ENCODE measurements around the gene CLDN15. TPM values are rescaled to one million over a fixed set of nuclear protein-coding genes. Genes with fewer than 3 reads are reported as not detected.

CLDN15 gene
- total RNA-seq, 1 experiment from 2014 or later, result 6.5 TPM

DNA sequence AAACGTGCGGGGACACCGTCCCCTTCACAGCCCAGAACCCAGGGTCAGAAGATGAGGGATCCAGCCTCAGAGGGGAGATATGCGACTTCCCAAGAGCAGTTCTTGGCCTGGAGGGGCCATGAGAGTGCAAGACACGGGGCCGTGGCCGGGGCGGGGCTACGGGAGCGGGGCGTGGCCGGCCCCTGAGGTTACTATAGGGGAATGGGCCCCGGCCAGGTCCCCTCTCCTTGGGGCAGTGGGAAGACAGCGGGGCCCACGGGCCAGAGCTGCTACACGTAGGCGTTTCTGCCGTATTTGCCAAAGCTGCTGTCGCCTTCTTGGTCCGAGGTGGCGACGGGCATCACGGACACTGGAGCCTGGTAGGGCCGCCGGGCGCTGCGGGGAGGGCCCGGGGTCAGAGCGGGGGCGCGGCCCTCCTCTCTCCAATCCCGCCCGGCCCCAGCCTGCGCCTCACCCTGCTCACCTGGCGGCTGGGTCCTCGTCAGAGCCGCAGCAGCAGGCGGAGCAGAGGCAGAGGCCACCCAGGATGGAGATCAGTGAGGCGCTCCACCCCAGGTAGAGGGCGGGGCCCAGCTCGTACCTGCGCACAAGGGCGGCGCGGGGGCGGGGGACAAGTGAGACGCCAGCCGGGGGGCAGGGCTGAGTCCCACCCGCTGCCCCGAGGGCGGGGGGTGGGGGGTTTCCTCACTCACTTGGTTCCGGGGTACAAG is 5.3 kb downstream of the CLDN15 start (continued):
- TF ChIP-seq, protein P1, sequence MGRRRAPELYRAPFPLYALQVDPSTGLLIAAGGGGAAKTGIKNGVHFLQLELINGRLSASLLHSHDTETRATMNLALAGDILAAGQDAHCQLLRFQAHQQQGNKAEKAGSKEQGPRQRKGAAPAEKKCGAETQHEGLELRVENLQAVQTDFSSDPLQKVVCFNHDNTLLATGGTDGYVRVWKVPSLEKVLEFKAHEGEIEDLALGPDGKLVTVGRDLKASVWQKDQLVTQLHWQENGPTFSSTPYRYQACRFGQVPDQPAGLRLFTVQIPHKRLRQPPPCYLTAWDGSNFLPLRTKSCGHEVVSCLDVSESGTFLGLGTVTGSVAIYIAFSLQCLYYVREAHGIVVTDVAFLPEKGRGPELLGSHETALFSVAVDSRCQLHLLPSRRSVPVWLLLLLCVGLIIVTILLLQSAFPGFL (CRISPR knock-in tag; IDR thresholded peaks at IDR 0.05; ENCODE audit: borderline replicate concordance), result no peak
- TF ChIP-seq ZNF121 (CRISPR knock-in tag; IDR thresholded peaks at IDR 0.05), result no peak
- TF ChIP-seq NFYB (CRISPR knock-in tag; conservative IDR thresholded peaks at IDR 0.05; ENCODE audit: low read depth), result no peak
- TF ChIP-seq, protein P2, sequence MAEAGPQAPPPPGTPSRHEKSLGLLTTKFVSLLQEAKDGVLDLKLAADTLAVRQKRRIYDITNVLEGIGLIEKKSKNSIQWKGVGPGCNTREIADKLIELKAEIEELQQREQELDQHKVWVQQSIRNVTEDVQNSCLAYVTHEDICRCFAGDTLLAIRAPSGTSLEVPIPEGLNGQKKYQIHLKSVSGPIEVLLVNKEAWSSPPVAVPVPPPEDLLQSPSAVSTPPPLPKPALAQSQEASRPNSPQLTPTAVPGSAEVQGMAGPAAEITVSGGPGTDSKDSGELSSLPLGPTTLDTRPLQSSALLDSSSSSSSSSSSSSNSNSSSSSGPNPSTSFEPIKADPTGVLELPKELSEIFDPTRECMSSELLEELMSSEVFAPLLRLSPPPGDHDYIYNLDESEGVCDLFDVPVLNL (CRISPR knock-in tag; IDR thresholded peaks at IDR 0.05; ENCODE audit: borderline replicate concordance, low read depth), result no peak
- TF ChIP-seq JUN (CRISPR knock-in tag; IDR thresholded peaks at IDR 0.05), result no peak
- no peak for TF ChIP-seq PRRX2 (CRISPR knock-in tag; IDR thresholded peaks at IDR 0.05)
- no peak for TF ChIP-seq NR3C1 (CRISPR knock-in tag; conservative IDR thresholded peaks at IDR 0.05; ENCODE audit: low read depth)
- TF ChIP-seq, protein P3, sequence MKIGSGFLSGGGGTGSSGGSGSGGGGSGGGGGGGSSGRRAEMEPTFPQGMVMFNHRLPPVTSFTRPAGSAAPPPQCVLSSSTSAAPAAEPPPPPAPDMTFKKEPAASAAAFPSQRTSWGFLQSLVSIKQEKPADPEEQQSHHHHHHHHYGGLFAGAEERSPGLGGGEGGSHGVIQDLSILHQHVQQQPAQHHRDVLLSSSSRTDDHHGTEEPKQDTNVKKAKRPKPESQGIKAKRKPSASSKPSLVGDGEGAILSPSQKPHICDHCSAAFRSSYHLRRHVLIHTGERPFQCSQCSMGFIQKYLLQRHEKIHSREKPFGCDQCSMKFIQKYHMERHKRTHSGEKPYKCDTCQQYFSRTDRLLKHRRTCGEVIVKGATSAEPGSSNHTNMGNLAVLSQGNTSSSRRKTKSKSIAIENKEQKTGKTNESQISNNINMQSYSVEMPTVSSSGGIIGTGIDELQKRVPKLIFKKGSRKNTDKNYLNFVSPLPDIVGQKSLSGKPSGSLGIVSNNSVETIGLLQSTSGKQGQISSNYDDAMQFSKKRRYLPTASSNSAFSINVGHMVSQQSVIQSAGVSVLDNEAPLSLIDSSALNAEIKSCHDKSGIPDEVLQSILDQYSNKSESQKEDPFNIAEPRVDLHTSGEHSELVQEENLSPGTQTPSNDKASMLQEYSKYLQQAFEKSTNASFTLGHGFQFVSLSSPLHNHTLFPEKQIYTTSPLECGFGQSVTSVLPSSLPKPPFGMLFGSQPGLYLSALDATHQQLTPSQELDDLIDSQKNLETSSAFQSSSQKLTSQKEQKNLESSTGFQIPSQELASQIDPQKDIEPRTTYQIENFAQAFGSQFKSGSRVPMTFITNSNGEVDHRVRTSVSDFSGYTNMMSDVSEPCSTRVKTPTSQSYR (CRISPR knock-in tag; IDR thresholded peaks at IDR 0.05), result 0 out of 2 replicates have a peak, but pooled peaks have one; percentile 16

DNA sequence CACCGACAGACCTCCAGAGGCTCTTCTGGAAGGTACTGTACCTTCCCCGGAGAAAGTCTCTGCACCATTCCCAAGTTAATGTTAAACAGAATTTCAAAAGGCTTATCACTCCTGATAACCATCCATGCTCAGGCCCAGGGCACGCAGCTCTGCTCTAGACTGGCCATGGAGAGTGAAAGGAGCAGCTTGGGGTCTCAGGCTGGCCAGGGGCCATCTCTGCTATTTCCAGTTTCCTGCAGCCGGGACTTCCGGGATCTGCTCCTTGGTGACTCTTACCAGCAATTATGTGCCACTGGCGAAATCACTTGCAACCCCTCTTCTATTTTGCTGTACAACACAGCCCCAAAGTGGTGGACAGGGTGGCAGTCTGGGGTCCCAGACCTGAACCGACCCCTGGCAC is 6.0 kb downstream of the CLDN15 start:
- DNase-seq (ENCODE audit: low spot score) (no peak), ATAC-seq (no peak)
- Mint-ChIP-seq H3K27ac (peak overlapping the region; percentile 11; the same call in 1 of the 2 replicates), H3K9me3 (no peaks in the 10 kb centered on the region), H3K36me3 (peaks cover 11% of the 10 kb centered on the region), H3K4me3 (peak overlapping the region; percentile 74), H3K27me3 (ENCODE audit: low read depth) (no peaks in the 10 kb centered on the region), H3K4me1 (peaks cover 24% of the 10 kb centered on the region)
- no peak for TF ChIP-seq TEAD1 (CRISPR knock-in tag; IDR thresholded peaks at IDR 0.05)
- TF ChIP-seq GRHL2 (CRISPR knock-in tag; IDR thresholded peaks at IDR 0.05; ENCODE audit: insufficient replicate concordance, severe bottlenecking), result no peak
- TF ChIP-seq ZNF423 (CRISPR knock-in tag; IDR thresholded peaks at IDR 0.05), result no peak
- no peak for TF ChIP-seq SMAD3 (CRISPR knock-in tag; IDR thresholded peaks at IDR 0.05; ENCODE audit: borderline replicate concordance)
- ChIA-PET POLR2A (interaction anchor here (1.1 kb wide), 1 partner anchor 31 kb away, joined by 3 read pairs; no protein-coding TSS in a partner anchor), CTCF (interaction anchor here (1.3 to 4.0 kb wide), 6 partner anchors 13 to 88 kb away, joined by 3 to 55 read pairs (median 8); partner anchors contain the start of genes FIS1, PLOD3 and ZNHIT1)

DNA sequence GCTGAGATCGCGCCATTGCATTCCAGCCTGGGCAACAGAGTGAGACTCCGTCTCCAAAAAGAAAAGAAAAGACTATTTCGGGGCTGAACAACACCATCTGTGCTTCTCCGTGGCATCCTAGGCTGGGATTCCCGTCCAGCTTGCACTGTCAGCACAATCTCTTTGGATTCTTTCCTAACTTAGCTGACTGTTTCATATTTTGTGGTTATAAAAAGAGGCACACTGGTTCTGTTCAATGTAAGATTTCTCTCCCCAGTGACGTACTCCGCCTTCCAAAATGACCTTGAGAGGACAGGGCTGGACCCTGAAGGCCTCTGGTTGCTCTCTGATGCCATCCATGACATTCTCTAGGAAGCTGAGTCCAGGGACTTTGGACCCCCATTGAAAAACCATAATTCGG is 10.9 kb downstream of the CLDN15 start:
- H3K4me3 Mint-ChIP-seq, result no peak overlapping the region
- POLR2A ChIA-PET, result no interaction called here
- CTCF ChIA-PET, result interaction anchor here (1.0 to 1.2 kb wide), 2 partner anchors 17 to 82 kb away, joined by 3 to 4 read pairs; no protein-coding TSS in a partner anchor

More for the DNA sequence above, 10.9 kb downstream of the CLDN15 start:
- no peak for TF ChIP-seq SMAD4 (CRISPR knock-in tag; IDR thresholded peaks at IDR 0.05)
- TF ChIP-seq SMAD3 (CRISPR knock-in tag; IDR thresholded peaks at IDR 0.05; ENCODE audit: borderline replicate concordance), result no peak
- no peak for TF ChIP-seq ZNF138 (CRISPR knock-in tag; conservative IDR thresholded peaks at IDR 0.05)
- TF ChIP-seq ZNF232 (CRISPR knock-in tag; IDR thresholded peaks at IDR 0.05), result no peak
- TF ChIP-seq, protein P4, sequence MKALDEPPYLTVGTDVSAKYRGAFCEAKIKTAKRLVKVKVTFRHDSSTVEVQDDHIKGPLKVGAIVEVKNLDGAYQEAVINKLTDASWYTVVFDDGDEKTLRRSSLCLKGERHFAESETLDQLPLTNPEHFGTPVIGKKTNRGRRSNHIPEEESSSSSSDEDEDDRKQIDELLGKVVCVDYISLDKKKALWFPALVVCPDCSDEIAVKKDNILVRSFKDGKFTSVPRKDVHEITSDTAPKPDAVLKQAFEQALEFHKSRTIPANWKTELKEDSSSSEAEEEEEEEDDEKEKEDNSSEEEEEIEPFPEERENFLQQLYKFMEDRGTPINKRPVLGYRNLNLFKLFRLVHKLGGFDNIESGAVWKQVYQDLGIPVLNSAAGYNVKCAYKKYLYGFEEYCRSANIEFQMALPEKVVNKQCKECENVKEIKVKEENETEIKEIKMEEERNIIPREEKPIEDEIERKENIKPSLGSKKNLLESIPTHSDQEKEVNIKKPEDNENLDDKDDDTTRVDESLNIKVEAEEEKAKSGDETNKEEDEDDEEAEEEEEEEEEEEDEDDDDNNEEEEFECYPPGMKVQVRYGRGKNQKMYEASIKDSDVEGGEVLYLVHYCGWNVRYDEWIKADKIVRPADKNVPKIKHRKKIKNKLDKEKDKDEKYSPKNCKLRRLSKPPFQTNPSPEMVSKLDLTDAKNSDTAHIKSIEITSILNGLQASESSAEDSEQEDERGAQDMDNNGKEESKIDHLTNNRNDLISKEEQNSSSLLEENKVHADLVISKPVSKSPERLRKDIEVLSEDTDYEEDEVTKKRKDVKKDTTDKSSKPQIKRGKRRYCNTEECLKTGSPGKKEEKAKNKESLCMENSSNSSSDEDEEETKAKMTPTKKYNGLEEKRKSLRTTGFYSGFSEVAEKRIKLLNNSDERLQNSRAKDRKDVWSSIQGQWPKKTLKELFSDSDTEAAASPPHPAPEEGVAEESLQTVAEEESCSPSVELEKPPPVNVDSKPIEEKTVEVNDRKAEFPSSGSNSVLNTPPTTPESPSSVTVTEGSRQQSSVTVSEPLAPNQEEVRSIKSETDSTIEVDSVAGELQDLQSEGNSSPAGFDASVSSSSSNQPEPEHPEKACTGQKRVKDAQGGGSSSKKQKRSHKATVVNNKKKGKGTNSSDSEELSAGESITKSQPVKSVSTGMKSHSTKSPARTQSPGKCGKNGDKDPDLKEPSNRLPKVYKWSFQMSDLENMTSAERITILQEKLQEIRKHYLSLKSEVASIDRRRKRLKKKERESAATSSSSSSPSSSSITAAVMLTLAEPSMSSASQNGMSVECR (CRISPR knock-in tag; IDR thresholded peaks at IDR 0.05; ENCODE audit: borderline replicate concordance), result no peak
- ATAC-seq, result no peak
- Mint-ChIP-seq H3K9me3 (no peaks in the 10 kb centered on the region), H3K36me3 (peaks cover 34% of the 10 kb centered on the region), H3K27me3 (ENCODE audit: low read depth) (no peaks in the 10 kb centered on the region), H3K4me1 (peaks cover 15% of the 10 kb centered on the region), H3K27ac (peak overlapping the region; percentile 38; the same call in 1 of the 2 replicates)
- no peak for DNase-seq (ENCODE audit: low spot score)

Measured in WTC11 (cell line).